ENCODE results near the gene HTT.

HTT gene

GRCh38 chr4:3223956-3224748 lies 149.7 kb downstream of the HTT start:
- DNase-seq, result no peak

GRCh38 chr4:3225071-3225850 lies 150.8 kb downstream of the HTT start:
- DNase-seq, result no peak

- no peak for DNase-seq
Observed at GRCh38 chr4:3225936-3226335, 151.5 kb downstream of the HTT start.

GRCh38 chr4:3226467-3226866 lies 152.0 kb downstream of the HTT start:
- DNase-seq, result no peak

GRCh38 chr4:3226944-3227343 lies 152.5 kb downstream of the HTT start:
- DNase-seq, result no peak

- DNase-seq, result no peak
Observed at GRCh38 chr4:3227878-3228675, 153.6 kb downstream of the HTT start.

- no peak for DNase-seq
Observed at GRCh38 chr4:3228881-3229280, 154.4 kb downstream of the HTT start.

- DNase-seq, result no peak
Observed at GRCh38 chr4:3229328-3229727, 154.8 kb downstream of the HTT start.

- no peak for DNase-seq
Observed at GRCh38 chr4:3229964-3230363, 155.5 kb downstream of the HTT start.

GRCh38 chr4:3231471-3231870 lies 157.0 kb downstream of the HTT start:
- no peak for DNase-seq

GRCh38 chr4:3232001-3232400 lies 157.5 kb downstream of the HTT start:
- DNase-seq, result no peak

- no peak for DNase-seq
Observed at GRCh38 chr4:3232871-3233271, 158.4 kb downstream of the HTT start.

GRCh38 chr4:3233391-3234071 lies 159.1 kb downstream of the HTT start:
- no peak for DNase-seq

GRCh38 chr4:3234171-3235029 lies 159.9 kb downstream of the HTT start:
- no peak for DNase-seq

GRCh38 chr4:3235030-3235345 lies 160.5 kb downstream of the HTT start:
- DNase-seq, result no peak

GRCh38 chr4:3235581-3235980 lies 161.1 kb downstream of the HTT start:
- DNase-seq, result no peak

- DNase-seq, result no peak
Observed at GRCh38 chr4:3236326-3236878, 161.9 kb downstream of the HTT start.

GRCh38 chr4:3237266-3237665 lies 162.8 kb downstream of the HTT start:
- DNase-seq, result no peak

GRCh38 chr4:3237712-3238560 lies 163.5 kb downstream of the HTT start:
- no peak for DNase-seq

- DNase-seq, result no peak
Observed at GRCh38 chr4:3238721-3239120, 164.2 kb downstream of the HTT start.

GRCh38 chr4:3239303-3239702 lies 164.8 kb downstream of the HTT start:
- DNase-seq, result no peak

Data from CD4-positive, alpha-beta T cell treated with Interleukin-6 for 4 hours (primary cell).